GM12878 (cell line): Measurements from ENCODE around the gene CGAS. TPM values are rescaled to one million over a fixed set of nuclear protein-coding genes. Genes with fewer than 3 reads are reported as not detected.
A peak's percentile ranks its signal among the peaks of the same experiment; 100 is the strongest.

Experiments
- ATAC-seq: fragments of 200-7000 bp; cut with Tn5 transposase; 3 replicates; pipeline ENCODE4 v1.9.1; 2020; ENCODE audit warnings: mild to moderate bottlenecking, moderate library complexity
- BruUV-seq: library from RNA; stranded (reverse); fragments of 400-500 nt; replicated peaks from 2 replicates; lab custom pipeline; 2021; lab: Mats Ljungman, UMichigan
- CTCF ChIA-PET: fragments of 300-600 bp; sonication (Branson Sonifier 250); formaldehyde crosslinking; extraction: SDS; loops from one replicate; lab custom pipeline; 2021; ENCODE audit warnings: inconsistent platforms; lab: Yijun Ruan, JAX
- POLR2A ChIA-PET: fragments of 350-600 bp; formaldehyde crosslinking; extraction: SDS; loops from one replicate; lab custom pipeline; 2021; ENCODE audit warnings: inconsistent platforms; lab: Charles Lee
- RAD21 ChIA-PET: fragments of 300-600 bp; sonication (Branson Sonifier 250); formaldehyde crosslinking; loops from one replicate; lab custom pipeline; 2023; ENCODE audit warnings: antibody characterized with exemption; ENCODE audit not compliant: unreplicated experiment; lab: Charles Lee
- SMC1A ChIA-PET: fragments of 300-600 bp; sonication (Branson Sonifier 250); formaldehyde crosslinking; loops from one replicate; lab custom pipeline; 2023; ENCODE audit not compliant: unreplicated experiment, uncharacterized antibody; lab: Charles Lee
- DNase-seq: peaks from one replicate; pipeline ENCODE4 v3.0.0-alpha.2; 2011; ENCODE audit warnings: low read depth, low spot score
- FAIRE-seq: peaks from 3 replicates; lab custom pipeline; 2011; peaks lifted over from hg19 to GRCh38; lab: Jason Lieb, UNC
- H2AFZ ChIP-seq: 2 replicates; pipeline ENCODE4 v1.6.0; 2011; ENCODE audit warnings: low read depth, low read length, control low read depth; ENCODE audit not compliant: control insufficient read depth
- H3K27ac ChIP-seq: 2 replicates; pipeline ENCODE4 v1.5.1; 2011; ENCODE audit warnings: control low read depth; ENCODE audit not compliant: control insufficient read depth, insufficient read depth
- H3K27me3 ChIP-seq, 2 experiments: replicated peaks in 1 of 2; 2 replicates each; pipeline versions ENCODE4 v1.6.0 to v1.6.1; 2011; ENCODE audit warnings: low read length in 1 of 2; ENCODE audit not compliant: control insufficient read depth in 2 of 2, insufficient read depth in 2 of 2
- H3K36me3 ChIP-seq, 2 experiments: 2 replicates each; pipeline ENCODE4 v1.5.1; 2011; ENCODE audit warnings: low read length in 1 of 2; ENCODE audit not compliant: control insufficient read depth in 2 of 2, insufficient read depth in 2 of 2
- H3K4me1 ChIP-seq: 2 replicates; pipeline ENCODE4 v1.6.1; 2011; ENCODE audit warnings: mild to moderate bottlenecking, low read length, moderate library complexity, mixed read lengths; ENCODE audit not compliant: control insufficient read depth, insufficient read depth
- H3K4me2 ChIP-seq: 2 replicates; pipeline ENCODE4 v1.6.0; 2011; ENCODE audit warnings: control low read depth; ENCODE audit not compliant: control insufficient read depth, insufficient read depth
- H3K4me3 ChIP-seq: fragments of 200-600 bp; sonication (generic); 2 replicates; pipeline ENCODE4 v1.5.1; 2016
- H3K79me2 ChIP-seq: 2 replicates; pipeline ENCODE4 v1.6.0; 2011; ENCODE audit warnings: low read length; ENCODE audit not compliant: control insufficient read depth, insufficient read depth
- H3K9ac ChIP-seq: 2 replicates; pipeline ENCODE4 v1.8.0; 2011; ENCODE audit warnings: low read length, control low read depth, mixed read lengths; ENCODE audit not compliant: control insufficient read depth, insufficient read depth
- H3K9me3 ChIP-seq: replicated peaks from 3 replicates; pipeline ENCODE4 v1.5.1; 2011; ENCODE audit warnings: mild to moderate bottlenecking, low read length; ENCODE audit not compliant: control insufficient read depth, insufficient read depth
- H4K20me1 ChIP-seq: 2 replicates; pipeline ENCODE4 v1.6.0; 2011; ENCODE audit not compliant: control insufficient read depth, insufficient read depth
- CREM ChIP-seq: IDR thresholded peaks from 2 replicates; pipeline ENCODE4 v1.6.1; 2014; ENCODE audit warnings: antibody characterized with exemption, low read depth
- GABPA ChIP-seq: IDR thresholded peaks from 2 replicates; pipeline ENCODE4 v1.6.1; 2014; ENCODE audit warnings: antibody characterized with exemption, low read depth, mild to moderate bottlenecking, inconsistent platforms
- MTA2 ChIP-seq: fragments of 450-650 bp; IDR thresholded peaks from 2 replicates; pipeline ENCODE4 v1.6.1; 2016; ENCODE audit warnings: low read depth, mild to moderate bottlenecking, moderate library complexity
- MTA3 ChIP-seq: IDR thresholded peaks from 2 replicates; pipeline ENCODE4 v1.6.1; 2012; ENCODE audit warnings: low read length, inconsistent platforms, borderline replicate concordance
- NR2F1 ChIP-seq: fragments of 450-650 bp; conservative IDR thresholded peaks from 2 replicates; pipeline ENCODE4 v1.6.1; 2017; ENCODE audit warnings: mild to moderate bottlenecking
- PAX8 ChIP-seq: fragments of 450-650 bp; IDR thresholded peaks from 2 replicates; pipeline ENCODE4 v1.6.1; 2017; ENCODE audit warnings: mild to moderate bottlenecking, moderate library complexity
- POLR2AphosphoS5 ChIP-seq: IDR thresholded peaks from 2 replicates; pipeline ENCODE4 v1.6.1; 2011; ENCODE audit warnings: mild to moderate bottlenecking, low read length, inconsistent platforms
- RFX5 ChIP-seq: IDR thresholded peaks from 2 replicates; pipeline ENCODE4 v1.6.1; 2011; ENCODE audit warnings: low read depth, low read length, improper control_type of control experiment
- RUNX3 ChIP-seq: IDR thresholded peaks from 2 replicates; pipeline ENCODE4 v1.6.1; 2012; ENCODE audit warnings: low read length, inconsistent platforms
- SMARCA5 ChIP-seq: fragments of 450-650 bp; IDR thresholded peaks from 2 replicates; pipeline ENCODE4 v1.6.1; 2017; ENCODE audit warnings: mild to moderate bottlenecking
- SP1 ChIP-seq: IDR thresholded peaks from one replicate; pipeline ENCODE4 v1.6.1; 2011; ENCODE audit warnings: low read depth, low read length
- ZBED1 ChIP-seq: IDR thresholded peaks from 2 replicates; pipeline ENCODE4 v1.6.1; 2016; ENCODE audit warnings: borderline replicate concordance
- ZNF217 ChIP-seq: fragments of 450-650 bp; IDR thresholded peaks from 2 replicates; pipeline ENCODE4 v1.6.1; 2017; ENCODE audit warnings: antibody characterized with exemption, mild to moderate bottlenecking
- WGBS: methylation state at CpG from one replicate; pipeline ENCODE4 v1.1.6; 2016; ENCODE audit warnings: low lambda C conversion rate; ENCODE audit not compliant: insufficient replicate concordance, insufficient coverage; ENCODE audit errors: missing lambda C conversion rate; 5-methylcytosine and 5-hydroxymethylcytosine counted together
- in situ Hi-C: fragments of 300-500 bp; cut with MboI; formaldehyde crosslinking; loops from 9 replicates; pipeline ENCODE4 v1.14.3; 2018; ENCODE audit warnings: mixed read lengths
- intact Hi-C: fragments of 100-400 bp; cut with micrococcal nuclease; formaldehyde crosslinking; loops from one replicate; pipeline ENCODE4 v1.14.2; 2022; ENCODE audit not compliant: unreplicated experiment
- polyA plus RNA-seq, 11 experiments: library from polyadenylated mRNA; depleted of rRNA in 4 of 11; unstranded in 6 of 11; stranded (reverse) in 5 of 11; fragments of >200 nt; fragmentation: Nextera tagmentation in 4 of 11; fragmentation: Illumina TruSeq in 1 of 11; extraction: Ambion mirVana in 4 of 11; extraction: Trizol in 1 of 11; gene quantifications; 1 replicate in 1 of 11; 2 replicates in 10 of 11; pipeline versions ENCODE4 v1.2.1 to v1.2.3, GENCODE V29; 2011 to 2016; ENCODE audit warnings: inconsistent platforms in 2 of 11, missing spikeins in 2 of 11, low read depth in 1 of 11
- total RNA-seq, 4 experiments: library from RNA; depleted of rRNA in 3 of 4; stranded (reverse); fragments of >200 nt in 3 of 4; fragmentation: Illumina TruSeq in 1 of 4; extraction: Trizol in 1 of 4; gene quantifications; 2 replicates each; pipeline versions ENCODE4 v1.2.1 to v1.2.3, GENCODE V29; 2013 to 2021
- TF ChIP-seq, protein P1 (sequence below): IDR thresholded peaks from 2 replicates; pipeline ENCODE4 v1.6.1; 2011; ENCODE audit warnings: mild to moderate bottlenecking, low read depth, low read length, moderate library complexity; ENCODE audit not compliant: insufficient replicate concordance
- TF ChIP-seq, protein P2 (sequence below): fragments of 450-650 bp; IDR thresholded peaks from 2 replicates; pipeline ENCODE4 v1.6.1; 2016; ENCODE audit warnings: mild to moderate bottlenecking
- TF ChIP-seq, protein P3 (sequence below): fragments of 450-650 bp; IDR thresholded peaks from 2 replicates; pipeline ENCODE4 v1.6.1; 2017; ENCODE audit warnings: borderline replicate concordance

CGAS gene
- total and polyA plus RNA-seq, 10 of the 15 experiments (the other 5 are each of a cell fraction or from before 2014, with no cell fraction given) = 4.7 to 30.2 (median 22.1) TPM

DNA sequence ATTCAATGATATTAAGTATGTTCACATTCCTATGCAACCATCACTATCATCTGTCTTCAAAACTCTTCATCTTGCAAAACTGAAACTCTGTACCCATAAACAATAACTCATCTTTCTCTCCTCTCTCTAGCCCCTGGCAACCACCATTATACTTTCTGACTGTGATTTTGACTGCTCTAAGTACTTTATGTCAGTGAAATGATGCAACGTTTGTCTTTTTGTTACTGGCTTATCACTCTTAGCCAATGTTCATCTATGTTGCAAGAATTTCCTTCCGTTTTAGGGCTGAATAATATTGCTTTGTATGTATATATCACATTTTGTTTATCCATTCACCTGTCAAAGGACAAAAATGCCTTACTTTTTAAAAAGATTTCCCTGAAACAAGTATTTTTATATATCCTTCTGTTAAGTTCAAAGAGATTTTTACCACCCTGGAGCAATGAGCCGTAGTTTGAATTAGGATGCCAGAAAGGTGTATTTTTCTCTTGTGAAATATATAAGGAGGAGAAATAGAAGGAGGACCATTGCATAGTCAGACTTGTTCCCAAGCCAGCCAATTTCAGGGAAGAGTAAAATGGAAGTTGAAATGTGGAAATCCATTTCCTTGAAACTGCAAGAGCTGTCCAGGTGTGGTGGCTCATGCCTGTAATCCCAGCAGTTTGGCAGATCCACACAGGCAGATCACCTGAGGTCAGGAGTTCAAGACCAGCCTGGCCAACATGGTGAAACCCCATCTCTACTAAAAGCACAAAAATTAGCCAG is 4.0 kb upstream of the CGAS start (continued):
- TF ChIP-seq, protein P1, sequence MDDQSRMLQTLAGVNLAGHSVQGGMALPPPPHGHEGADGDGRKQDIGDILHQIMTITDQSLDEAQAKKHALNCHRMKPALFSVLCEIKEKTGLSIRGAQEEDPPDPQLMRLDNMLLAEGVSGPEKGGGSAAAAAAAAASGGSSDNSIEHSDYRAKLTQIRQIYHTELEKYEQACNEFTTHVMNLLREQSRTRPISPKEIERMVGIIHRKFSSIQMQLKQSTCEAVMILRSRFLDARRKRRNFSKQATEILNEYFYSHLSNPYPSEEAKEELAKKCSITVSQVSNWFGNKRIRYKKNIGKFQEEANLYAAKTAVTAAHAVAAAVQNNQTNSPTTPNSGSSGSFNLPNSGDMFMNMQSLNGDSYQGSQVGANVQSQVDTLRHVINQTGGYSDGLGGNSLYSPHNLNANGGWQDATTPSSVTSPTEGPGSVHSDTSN = no peak
- TF ChIP-seq PAX8 (no peak), CREM (no peak), GABPA (no peak), RUNX3 (no peak), NR2F1 (no peak)

DNA sequence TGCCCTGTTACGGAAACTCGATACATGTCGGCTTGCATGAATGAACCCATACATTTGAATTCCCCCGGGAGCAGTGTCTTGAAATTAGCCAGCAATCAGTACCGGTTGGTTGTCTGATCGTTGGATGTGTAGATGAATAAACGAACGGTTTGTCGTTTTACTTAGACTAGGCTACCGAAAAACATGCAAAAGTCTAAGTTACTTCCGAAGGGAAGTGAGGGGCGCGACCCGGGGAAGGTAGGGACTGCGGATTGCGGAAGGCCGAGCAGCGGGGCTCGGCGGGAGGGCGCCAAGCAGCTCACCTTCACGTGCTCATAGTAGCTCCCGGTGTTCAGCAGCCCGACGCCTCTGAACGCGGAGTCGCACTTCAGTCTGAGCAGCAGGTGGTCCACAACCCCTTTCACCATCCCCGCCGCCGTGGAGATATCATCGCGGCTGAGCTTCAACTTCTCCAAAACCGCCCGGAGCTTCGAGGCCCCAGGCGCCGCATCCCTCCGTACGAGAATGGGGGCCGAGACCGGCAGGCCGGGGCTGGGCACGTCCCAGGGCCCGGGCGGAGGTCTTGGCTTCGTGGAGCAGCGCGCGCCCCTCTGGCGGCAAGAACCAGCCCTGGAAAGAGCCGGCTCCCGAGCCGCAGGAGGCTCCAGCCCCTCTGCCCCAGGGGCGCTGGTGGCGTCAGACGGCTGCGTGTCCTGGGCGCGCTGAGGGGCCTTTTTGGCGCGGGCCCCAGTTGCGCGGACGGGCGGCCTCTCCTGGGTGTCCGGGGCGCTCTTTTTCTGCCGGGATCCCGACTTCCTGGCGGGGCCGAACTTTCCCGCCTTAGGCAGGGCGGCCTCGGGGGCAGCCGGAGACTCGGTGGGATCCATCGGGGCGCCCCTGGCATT is 632 bp downstream of the CGAS start:
- H3K4me3 ChIP-seq = peak overlapping the region; percentile 91
- TSS peak; percentile 73 for BruUV-seq
- ChIA-PET SMC1A (interaction anchor here (0.6 to 3.4 kb wide), 11 partner anchors 9 to 202 kb away, joined by 3 to 23 read pairs (median 5); partner anchors contain the start of genes EEF1A1, MTO1 and SLC17A5), POLR2A (interaction anchor here (0.6 to 3.2 kb wide), 9 partner anchors 8 to 203 kb away, joined by 3 to 42 read pairs (median 5); partner anchors contain the start of genes EEF1A1, MTO1 and SLC17A5), RAD21 (interaction anchor here (0.9 to 4.3 kb wide), 10 partner anchors 10 to 202 kb away, joined by 3 to 42 read pairs (median 8); partner anchors contain the start of genes EEF1A1, MTO1 and SLC17A5), CTCF (interaction anchor here (0.6 to 3.8 kb wide), 13 partner anchors 10 to 202 kb away, joined by 3 to 31 read pairs (median 5); partner anchors contain the start of genes MTO1 and SLC17A5)
- intact Hi-C loops (loop anchor here (2.0 to 5.0 kb wide), 3 partner anchors 65 to 201 kb away; partner anchors contain the start of gene SLC17A5), in situ Hi-C loops (no loop called here)
- 0 out of 2 replicates have a peak, but pooled peaks cover 3% of the 10 kb centered on the region for H3K4me1 ChIP-seq
- no peaks in the 10 kb centered on the region for H3K9me3 ChIP-seq
- no peaks in the 10 kb centered on the region for H4K20me1 ChIP-seq
- WGBS = under 1% methylated on average over 79 of the region's 79 CpGs
- ATAC-seq = peak; percentile 72
- H3K36me3 ChIP-seq = no peaks in the 10 kb centered on the region
- DNase-seq = no peak
- peak overlapping the region; percentile 59 for H2AFZ ChIP-seq
- no peaks in the 10 kb centered on the region for H3K27me3 ChIP-seq
- peak overlapping the region; percentile 97 for H3K9ac ChIP-seq
- H3K27ac ChIP-seq = peak overlapping the region; percentile 95
- H3K4me2 ChIP-seq = peak overlapping the region; percentile 90
- FAIRE-seq = peak; percentile 62
- H3K79me2 ChIP-seq = peaks cover 52% of the 10 kb centered on the region
- TF ChIP-seq, protein P2, sequence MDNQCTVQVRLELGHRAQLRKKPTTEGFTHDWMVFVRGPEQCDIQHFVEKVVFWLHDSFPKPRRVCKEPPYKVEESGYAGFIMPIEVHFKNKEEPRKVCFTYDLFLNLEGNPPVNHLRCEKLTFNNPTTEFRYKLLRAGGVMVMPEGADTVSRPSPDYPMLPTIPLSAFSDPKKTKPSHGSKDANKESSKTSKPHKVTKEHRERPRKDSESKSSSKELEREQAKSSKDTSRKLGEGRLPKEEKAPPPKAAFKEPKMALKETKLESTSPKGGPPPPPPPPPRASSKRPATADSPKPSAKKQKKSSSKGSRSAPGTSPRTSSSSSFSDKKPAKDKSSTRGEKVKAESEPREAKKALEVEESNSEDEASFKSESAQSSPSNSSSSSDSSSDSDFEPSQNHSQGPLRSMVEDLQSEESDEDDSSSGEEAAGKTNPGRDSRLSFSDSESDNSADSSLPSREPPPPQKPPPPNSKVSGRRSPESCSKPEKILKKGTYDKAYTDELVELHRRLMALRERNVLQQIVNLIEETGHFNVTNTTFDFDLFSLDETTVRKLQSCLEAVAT = peak; percentile 28; the same call in 1 of the 2 replicates
- TF ChIP-seq SP1 = no peak
- peak; percentile 33; the same call in 1 of the 2 replicates for TF ChIP-seq MTA3
- TF ChIP-seq NR2F1 = no peak
- TF ChIP-seq, protein P3, sequence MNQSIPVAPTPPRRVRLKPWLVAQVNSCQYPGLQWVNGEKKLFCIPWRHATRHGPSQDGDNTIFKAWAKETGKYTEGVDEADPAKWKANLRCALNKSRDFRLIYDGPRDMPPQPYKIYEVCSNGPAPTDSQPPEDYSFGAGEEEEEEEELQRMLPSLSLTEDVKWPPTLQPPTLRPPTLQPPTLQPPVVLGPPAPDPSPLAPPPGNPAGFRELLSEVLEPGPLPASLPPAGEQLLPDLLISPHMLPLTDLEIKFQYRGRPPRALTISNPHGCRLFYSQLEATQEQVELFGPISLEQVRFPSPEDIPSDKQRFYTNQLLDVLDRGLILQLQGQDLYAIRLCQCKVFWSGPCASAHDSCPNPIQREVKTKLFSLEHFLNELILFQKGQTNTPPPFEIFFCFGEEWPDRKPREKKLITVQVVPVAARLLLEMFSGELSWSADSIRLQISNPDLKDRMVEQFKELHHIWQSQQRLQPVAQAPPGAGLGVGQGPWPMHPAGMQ = no peak
- TF ChIP-seq SMARCA5 = no peak
- TF ChIP-seq RFX5 = no peak
- TF ChIP-seq ZNF217 = no peak
- TF ChIP-seq MTA2 = 0 out of 2 replicates have a peak, but pooled peaks have one; percentile 21
- TF ChIP-seq ZBED1 = 0 out of 2 replicates have a peak, but pooled peaks have one; percentile 35
- TF ChIP-seq POLR2AphosphoS5 = peak; percentile 31; the same call in 1 of the 2 replicates
